OCI-LY1 (cell line): ENCODE data around the gene PNKP.
A peak's percentile ranks its signal among the peaks of the same experiment; 100 is the strongest.

ENCODE experiments used
- CTCF ChIP-seq: fragments of 200-600 bp; sonication (generic), shearing (Covaris generic); IDR thresholded peaks from 2 replicates; pipeline ENCODE4 v1.5.1; 2017; ENCODE audit warnings: mild to moderate bottlenecking, antibody characterized with exemption, low read length, moderate library complexity, mixed read lengths
- EZH2 ChIP-seq: fragments of 200-600 bp; sonication (generic), shearing (Covaris generic); IDR thresholded peaks from 2 replicates; pipeline ENCODE4 v1.8.0; 2017; ENCODE audit warnings: borderline replicate concordance, mixed run types, mild to moderate bottlenecking, antibody characterized with exemption, low read length, moderate library complexity, mixed read lengths

DNA sequence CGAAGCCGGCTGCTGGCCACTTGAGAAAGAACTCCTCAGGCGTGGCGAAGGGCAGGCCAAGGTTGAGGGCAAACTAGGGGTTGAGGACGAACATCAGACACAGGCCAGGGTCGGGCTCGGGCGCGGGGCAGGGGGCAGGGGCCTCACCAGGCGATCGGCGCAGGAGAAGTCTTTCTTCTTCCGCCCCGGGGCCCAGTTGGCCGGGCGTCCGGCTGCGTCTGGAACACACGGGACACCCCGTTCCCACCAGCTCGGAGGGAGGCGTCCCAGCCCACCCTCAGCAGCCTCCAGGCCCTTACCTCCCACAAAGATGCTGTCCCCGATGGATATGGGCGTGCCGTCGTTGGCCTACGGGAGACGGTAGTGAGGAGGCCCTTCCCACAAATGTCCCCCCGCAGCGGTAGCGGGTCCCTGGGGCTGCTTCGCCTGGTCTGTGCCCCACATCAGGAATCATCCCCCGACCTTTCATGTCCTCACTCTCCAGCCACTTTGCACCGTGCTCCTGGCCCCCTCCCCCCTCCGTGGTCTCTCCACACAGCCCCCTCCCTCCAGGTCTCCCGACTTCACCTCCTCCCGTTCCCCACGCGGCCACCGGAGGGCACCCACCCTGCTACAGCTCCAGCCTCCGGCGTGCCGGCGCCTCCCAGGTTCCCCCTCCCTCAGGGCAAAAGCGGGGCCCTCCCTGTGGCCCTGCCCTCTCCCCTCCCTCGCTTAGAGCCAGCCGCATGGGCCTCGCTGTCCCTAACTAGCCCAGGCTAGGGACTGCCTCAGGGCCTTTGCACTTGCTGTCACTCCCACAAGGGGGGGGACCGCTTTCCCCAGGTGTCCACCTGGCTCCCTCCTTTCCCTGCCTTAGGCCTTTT lies 4.8 kb downstream of the PNKP start:
- peak; percentile 41; the same call in 1 of the 2 replicates for TF ChIP-seq CTCF
- no peak for TF ChIP-seq EZH2
